Right lobe of liver (tissue), 4 donors: ENCODE results near the gene OCEL1.

Experiments
- CTCF ChIP-seq, 4 donors: fragments of 200-600 bp in 3 of 4; fragments of 450-650 bp in 1 of 4; IDR thresholded peaks; one replicate each; pipeline versions ENCODE4 v1.5.1 to v1.8.0; 2016 to 2022; ENCODE audit warnings: antibody characterized with exemption in 4 of 4, mild to moderate bottlenecking in 2 of 4
- POLR2A ChIP-seq: fragments of 450-650 bp; IDR thresholded peaks from one replicate; pipeline ENCODE4 v1.6.1; 2017; ENCODE audit warnings: antibody characterized with exemption, mild to moderate bottlenecking
- donor health status: DM: no; HTN: no; CAD: no.
- donor health status: DM: no; HTN: no; CAD: no.
- donor health status: DM: no; HTN: yes; CAD: no.

DNA sequence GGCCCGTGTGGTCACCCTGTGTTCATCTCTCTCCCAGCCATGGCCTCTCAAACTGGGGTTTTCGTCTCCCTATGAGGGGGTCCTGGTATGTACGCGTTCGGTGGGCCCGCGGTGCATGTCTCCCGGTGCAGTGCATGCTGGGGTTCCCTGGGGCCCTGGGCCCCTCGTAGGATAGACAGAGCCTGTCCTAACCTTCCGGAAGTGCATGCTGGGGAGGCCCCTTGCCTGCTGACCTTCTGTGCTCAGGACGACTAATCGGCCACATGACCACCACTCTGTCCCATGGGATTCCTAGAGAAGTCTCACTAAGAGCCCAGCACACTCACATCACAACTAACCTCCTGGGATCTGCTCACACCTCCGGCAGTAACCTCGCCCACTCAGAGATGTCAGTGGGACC lies 15.7 kb upstream of the OCEL1 start:
- TF ChIP-seq CTCF (IDR thresholded peaks at IDR 0.05) = no peak
- no peak for TF ChIP-seq POLR2A
